ENCODE data around the gene GPR162. TPM values are rescaled to one million over a fixed set of nuclear protein-coding genes. Genes with fewer than 3 reads are reported as not detected.
A peak's percentile ranks its signal among the peaks of the same experiment; 100 is the strongest.

The GPR162 gene
- total RNA-seq, 2 experiments from 2014 or later = 0.30 to 0.51 TPM

DNA sequence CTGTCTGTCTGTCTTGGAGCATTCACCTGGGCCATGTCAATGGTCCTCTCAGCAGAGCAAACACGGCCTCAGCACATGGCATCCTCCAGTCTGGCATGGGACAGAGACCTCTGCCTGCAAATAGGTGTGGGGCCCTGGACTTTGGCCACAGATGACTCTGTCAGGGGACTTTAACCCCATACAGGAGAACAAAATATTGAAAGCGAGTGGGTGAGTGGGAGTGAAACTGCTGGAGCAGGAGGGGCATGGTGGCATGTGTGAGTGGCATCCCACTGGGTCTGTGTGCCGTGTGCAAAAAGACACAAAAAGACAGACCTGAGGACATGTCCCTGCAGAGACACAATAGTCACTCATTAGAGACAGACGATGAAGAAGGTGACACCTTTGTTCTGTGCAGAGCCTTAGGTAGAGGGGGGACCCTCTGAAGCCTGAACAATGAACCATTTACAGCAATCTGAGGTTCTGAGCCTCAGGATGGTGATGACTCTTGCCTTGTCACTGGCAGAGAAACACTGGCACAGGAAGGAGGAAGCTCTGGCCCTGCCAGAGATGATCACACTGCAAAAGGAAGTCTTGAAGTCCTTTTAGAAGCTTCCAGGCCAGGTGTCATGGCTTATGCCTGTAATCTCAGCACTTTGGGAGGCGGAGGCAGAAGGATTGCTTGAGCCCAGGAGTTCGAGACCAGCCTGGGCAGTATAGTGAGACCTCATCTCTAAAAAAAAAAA, 41.8 kb upstream of the GPR162 start:
- ATAC-seq (ENCODE audit: low read depth) = no peak

DNA sequence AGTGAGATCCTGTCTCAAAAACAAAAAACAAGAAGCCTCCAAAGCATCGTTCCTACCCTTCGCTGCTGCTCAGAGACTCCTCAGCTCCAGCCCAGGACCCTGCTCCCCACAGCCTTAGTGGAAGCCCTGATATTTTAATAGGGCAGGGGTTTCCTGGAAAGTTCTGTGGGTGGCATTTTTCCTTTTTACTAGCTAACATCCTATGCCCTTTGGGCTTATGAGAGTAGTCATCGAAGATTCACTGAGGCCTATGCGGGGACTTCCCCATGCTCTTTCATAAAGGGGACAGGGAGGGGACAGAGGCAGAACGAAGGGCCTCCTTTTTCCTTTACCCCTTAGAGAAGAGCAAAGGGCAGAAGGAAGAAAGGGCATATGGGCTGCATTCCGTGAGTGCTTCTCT, 41.0 kb upstream of the GPR162 start:
- Mint-ChIP-seq H3K27me3 (no peaks in the 10 kb centered on the region), H3K27ac (peak overlapping the region; percentile 32), H3K4me1 (peaks cover 27% of the 10 kb centered on the region), H3K4me3 (no peak overlapping the region), H3K36me3 (peaks cover 14% of the 10 kb centered on the region), H3K9me3 (no peaks in the 10 kb centered on the region)
- no peak for ATAC-seq (ENCODE audit: low read depth)
- DNase-seq = no peak
- POLR2A ChIA-PET = interaction anchor here (0.6 to 2.7 kb wide), 4 partner anchors 28 to 70 kb away, joined by 3 to 16 read pairs (median 3); partner anchors contain the start of genes CDCA3 and MLF2

More for the DNA sequence above, 41.8 kb upstream of the GPR162 start:
- Mint-ChIP-seq H3K27me3 (no peaks in the 10 kb centered on the region), H3K4me1 (peaks cover 34% of the 10 kb centered on the region), H3K9me3 (no peaks in the 10 kb centered on the region), H3K36me3 (peaks cover 19% of the 10 kb centered on the region), H3K27ac (peak overlapping the region; percentile 72), H3K4me3 (no peak overlapping the region)
- no peak for DNase-seq
- POLR2A ChIA-PET = interaction anchor here (0.6 to 2.7 kb wide), 4 partner anchors 27 to 319 kb away, joined by 3 to 16 read pairs (median 3); partner anchors contain the start of genes CDCA3 and MLF2

DNA sequence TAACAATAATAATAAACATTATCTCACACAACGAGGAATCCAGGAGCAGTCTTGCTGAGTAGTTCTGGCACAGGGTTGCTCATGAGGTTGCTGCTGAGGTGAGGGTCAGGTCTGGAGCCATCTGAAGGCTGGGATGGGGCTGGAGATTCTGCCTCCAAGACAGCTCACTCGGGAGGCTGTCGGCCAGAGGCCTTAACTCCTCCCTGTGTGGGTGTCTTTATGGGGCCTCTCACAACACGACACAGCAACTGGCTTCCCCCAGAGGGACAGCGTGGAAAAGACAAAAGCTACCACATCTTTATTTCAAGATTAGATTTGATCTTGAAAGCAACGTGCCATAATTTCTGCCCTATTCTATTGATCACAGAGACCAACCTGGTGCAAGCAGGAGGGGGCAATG, 39.5 kb upstream of the GPR162 start:
- POLR2A ChIA-PET = interaction anchor here (0.8 to 2.7 kb wide), 2 partner anchors 29 to 93 kb away, joined by 5 to 16 read pairs; partner anchors contain the start of genes MLF2 and ZNF384
- Mint-ChIP-seq H3K4me3 (no peak overlapping the region), H3K4me1 (peaks cover 31% of the 10 kb centered on the region), H3K27ac (no peak overlapping the region), H3K27me3 (no peaks in the 10 kb centered on the region), H3K9me3 (no peaks in the 10 kb centered on the region), H3K36me3 (peaks cover 9% of the 10 kb centered on the region)
- no peak for ATAC-seq (ENCODE audit: low read depth)
- DNase-seq = no peak

DNA sequence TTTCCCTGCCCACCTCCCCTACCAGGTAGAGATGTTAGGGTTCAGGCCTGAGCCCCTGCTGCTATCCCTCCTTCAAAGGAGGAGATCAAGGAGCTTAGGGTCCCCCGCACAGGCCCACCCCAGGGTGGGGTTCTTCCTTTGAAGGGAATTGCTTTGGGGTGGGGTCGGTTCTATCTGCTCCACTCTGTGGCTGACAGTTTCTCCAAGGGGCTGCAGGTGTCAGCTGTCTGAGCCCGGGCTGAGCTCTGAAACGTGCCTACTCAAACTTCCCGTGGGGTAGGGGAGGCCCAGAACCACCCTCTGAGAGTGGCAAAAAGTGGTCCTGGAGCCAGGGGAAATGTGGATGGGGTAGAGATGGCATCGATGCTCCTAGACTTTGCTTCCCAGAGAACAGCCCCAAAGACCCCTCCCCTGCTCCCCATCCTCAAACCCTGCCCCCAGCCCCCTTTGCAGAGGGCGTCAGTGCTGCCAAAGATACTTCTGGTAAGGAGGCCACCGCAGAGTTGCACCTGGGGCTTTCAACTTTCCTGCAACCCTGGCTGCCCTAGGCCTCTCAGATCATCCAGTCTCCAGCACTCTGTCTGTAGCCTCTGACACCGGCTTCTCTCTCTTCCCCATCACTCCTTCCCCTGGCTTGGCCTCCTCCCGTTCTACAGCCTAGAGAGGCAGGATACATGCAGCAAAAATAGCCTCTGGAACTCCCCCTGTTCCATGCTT, 38.6 kb upstream of the GPR162 start:
- Mint-ChIP-seq H3K9me3 (no peaks in the 10 kb centered on the region), H3K27me3 (no peaks in the 10 kb centered on the region), H3K27ac (no peak overlapping the region), H3K36me3 (peaks cover 7% of the 10 kb centered on the region), H3K4me3 (no peak overlapping the region), H3K4me1 (peaks cover 31% of the 10 kb centered on the region)
- POLR2A ChIA-PET = interaction anchor here (1.7 kb wide), 1 partner anchor 30 kb away, joined by 7 read pairs; the partner anchor contains the start of gene MLF2
- ATAC-seq (ENCODE audit: low read depth) (no peak), DNase-seq (no peak)

DNA sequence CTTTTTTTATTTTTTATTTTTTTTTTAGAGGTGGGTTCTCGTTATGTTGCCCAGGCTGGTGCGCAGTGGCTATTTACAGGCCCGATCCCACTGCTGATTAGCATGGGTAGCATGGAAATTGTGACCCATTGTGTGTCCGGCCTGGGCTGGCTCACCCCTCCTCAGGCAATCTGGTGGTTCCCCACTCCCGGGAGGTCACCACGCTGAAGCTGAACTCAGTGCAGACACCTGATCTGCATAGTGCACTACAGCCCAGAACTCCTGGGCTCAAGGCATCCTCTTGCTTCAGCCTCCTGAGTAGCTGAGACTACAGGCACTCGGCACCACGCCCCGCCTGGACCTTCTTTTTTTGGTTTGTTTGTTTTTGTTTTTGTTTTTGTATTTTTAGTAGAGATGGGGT, 37.8 kb upstream of the GPR162 start:
- Mint-ChIP-seq H3K4me1 (peaks cover 27% of the 10 kb centered on the region), H3K4me3 (no peak overlapping the region), H3K9me3 (no peaks in the 10 kb centered on the region), H3K36me3 (peaks cover under 1% of the 10 kb centered on the region), H3K27me3 (no peaks in the 10 kb centered on the region), H3K27ac (no peak overlapping the region)
- ATAC-seq (ENCODE audit: low read depth) = no peak
- DNase-seq = no peak
- POLR2A ChIA-PET = interaction anchor here (1.7 kb wide), 1 partner anchor 31 kb away, joined by 7 read pairs; the partner anchor contains the start of gene MLF2

DNA sequence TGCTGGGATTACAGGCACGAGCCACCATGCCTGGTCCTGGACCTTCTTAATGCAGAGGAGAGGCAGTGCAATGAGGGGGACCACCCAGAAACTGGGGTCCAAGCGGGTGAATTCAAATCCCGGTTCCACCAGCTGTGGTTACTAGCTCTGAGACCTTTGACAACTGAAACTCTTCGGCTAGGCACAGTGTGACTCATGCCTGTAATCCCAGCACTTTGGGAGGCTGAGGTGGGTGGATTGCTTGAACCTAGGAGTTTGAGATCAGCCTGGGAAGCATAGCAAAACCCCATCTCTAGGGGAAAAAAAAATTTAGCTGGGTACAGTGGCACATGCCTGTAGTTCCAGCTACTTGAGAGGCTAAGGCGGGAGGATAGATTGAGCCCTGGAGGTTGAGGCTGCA, 37.3 kb upstream of the GPR162 start:
- Mint-ChIP-seq H3K9me3 (no peaks in the 10 kb centered on the region), H3K27me3 (peaks cover 1% of the 10 kb centered on the region), H3K36me3 (no peaks in the 10 kb centered on the region), H3K4me3 (no peak overlapping the region), H3K4me1 (peaks cover 25% of the 10 kb centered on the region), H3K27ac (no peak overlapping the region)
- no peak for ATAC-seq (ENCODE audit: low read depth)
- DNase-seq = no peak
- POLR2A ChIA-PET = interaction anchor here (1.7 kb wide), 1 partner anchor 31 kb away, joined by 7 read pairs; the partner anchor contains the start of gene MLF2

DNA sequence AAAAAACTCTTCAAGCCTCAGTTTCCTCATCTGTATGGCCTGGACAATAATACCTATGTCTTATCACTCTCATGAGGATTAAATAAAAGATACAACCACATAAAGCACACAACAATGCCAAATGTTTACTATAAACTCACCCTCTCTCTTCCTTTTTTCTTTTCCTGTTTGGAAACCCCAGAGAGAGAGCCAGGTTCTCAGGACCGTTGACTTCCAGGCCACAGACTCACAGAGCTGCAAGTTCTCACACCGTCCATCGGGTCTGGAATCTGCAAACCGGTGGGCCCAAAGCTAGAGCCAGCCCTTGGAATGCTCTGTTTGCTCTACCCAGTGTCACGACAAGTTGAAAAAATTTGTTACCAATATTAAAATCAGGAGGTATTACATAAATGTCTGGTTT, 36.9 kb upstream of the GPR162 start:
- H3K4me3 Mint-ChIP-seq = no peak overlapping the region
- POLR2A ChIA-PET = no interaction called here
- no peak for ATAC-seq (ENCODE audit: low read depth)
- DNase-seq = no peak
- H3K36me3 Mint-ChIP-seq = no peaks in the 10 kb centered on the region
- peaks cover 27% of the 10 kb centered on the region for H3K4me1 Mint-ChIP-seq
- no peaks in the 10 kb centered on the region for H3K9me3 Mint-ChIP-seq
- H3K27ac Mint-ChIP-seq = no peak overlapping the region
- H3K27me3 Mint-ChIP-seq = peaks cover 6% of the 10 kb centered on the region

DNA sequence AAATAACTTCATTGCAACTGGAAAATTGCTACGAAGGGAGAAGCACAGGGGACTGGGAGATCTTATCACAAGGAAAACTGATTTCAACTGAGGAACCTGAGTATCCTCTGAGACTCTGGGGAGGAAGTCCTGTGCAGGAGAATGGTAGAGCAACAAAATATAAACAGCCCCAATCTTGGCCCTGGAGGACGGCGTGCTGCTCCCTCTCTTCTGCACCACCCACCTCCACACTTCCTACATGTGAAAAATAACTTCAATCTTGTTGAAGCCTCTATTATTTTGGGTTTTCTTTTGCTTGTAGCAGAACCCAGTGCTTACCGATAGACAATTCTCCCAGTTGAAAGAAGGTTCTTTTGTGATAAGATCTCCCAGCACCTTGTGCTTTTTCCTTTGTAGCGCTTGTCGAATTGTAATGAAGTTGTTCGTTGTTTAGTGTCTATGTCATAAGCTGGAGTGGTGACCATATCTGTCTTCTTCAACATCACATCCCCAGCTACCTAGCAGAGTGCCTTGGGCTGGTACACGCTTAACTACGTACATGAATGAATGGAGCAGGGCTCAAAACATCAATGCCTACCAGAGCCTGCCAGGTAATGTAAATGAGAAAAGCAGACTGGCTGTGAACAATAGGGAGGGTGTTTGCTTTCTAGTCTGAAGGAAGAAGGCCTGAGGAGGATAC, 35.1 kb upstream of the GPR162 start:
- POLR2A ChIA-PET = interaction anchor here (1.3 to 1.8 kb wide), 2 partner anchors 34 kb away, joined by 4 to 5 read pairs; partner anchors contain the start of gene MLF2
- no peak overlapping the region for H3K27ac Mint-ChIP-seq

DNA sequence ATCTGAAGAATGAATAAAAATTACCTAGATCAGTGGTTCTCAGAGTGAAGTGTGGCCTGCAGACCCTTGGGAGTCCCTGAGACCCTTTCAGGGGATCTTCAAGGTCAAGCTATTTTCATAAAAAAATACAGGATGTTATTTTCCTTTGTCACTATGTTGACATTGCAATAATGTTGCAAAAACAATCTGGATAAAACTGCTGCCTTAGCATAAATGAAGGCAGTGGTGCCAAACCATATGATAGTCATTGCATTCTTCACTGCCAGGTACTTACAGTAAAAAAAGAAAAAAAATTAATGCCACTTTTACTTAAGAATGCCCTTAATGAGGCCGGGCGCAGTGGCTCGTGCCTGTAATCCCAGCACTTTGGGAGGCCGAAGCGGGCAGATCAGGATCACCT, 34.3 kb upstream of the GPR162 start:
- H3K9me3 Mint-ChIP-seq = no peaks in the 10 kb centered on the region
- no peak for ATAC-seq (ENCODE audit: low read depth)
- no peak overlapping the region for H3K27ac Mint-ChIP-seq
- no peaks in the 10 kb centered on the region for H3K36me3 Mint-ChIP-seq
- no peak for DNase-seq
- peaks cover 8% of the 10 kb centered on the region for H3K27me3 Mint-ChIP-seq
- no peak overlapping the region for H3K4me3 Mint-ChIP-seq
- POLR2A ChIA-PET = interaction anchor here (1.8 kb wide), 1 partner anchor 35 kb away, joined by 5 read pairs; the partner anchor contains the start of gene MLF2
- H3K4me1 Mint-ChIP-seq = peaks cover 26% of the 10 kb centered on the region

More for the DNA sequence above, 35.1 kb upstream of the GPR162 start:
- Mint-ChIP-seq H3K27me3 (peaks cover 7% of the 10 kb centered on the region), H3K9me3 (no peaks in the 10 kb centered on the region), H3K4me3 (peak overlapping the region; percentile 2), H3K36me3 (no peaks in the 10 kb centered on the region), H3K4me1 (peaks cover 19% of the 10 kb centered on the region)
- no peak for DNase-seq
- ATAC-seq (ENCODE audit: low read depth) = peak; percentile 12

DNA sequence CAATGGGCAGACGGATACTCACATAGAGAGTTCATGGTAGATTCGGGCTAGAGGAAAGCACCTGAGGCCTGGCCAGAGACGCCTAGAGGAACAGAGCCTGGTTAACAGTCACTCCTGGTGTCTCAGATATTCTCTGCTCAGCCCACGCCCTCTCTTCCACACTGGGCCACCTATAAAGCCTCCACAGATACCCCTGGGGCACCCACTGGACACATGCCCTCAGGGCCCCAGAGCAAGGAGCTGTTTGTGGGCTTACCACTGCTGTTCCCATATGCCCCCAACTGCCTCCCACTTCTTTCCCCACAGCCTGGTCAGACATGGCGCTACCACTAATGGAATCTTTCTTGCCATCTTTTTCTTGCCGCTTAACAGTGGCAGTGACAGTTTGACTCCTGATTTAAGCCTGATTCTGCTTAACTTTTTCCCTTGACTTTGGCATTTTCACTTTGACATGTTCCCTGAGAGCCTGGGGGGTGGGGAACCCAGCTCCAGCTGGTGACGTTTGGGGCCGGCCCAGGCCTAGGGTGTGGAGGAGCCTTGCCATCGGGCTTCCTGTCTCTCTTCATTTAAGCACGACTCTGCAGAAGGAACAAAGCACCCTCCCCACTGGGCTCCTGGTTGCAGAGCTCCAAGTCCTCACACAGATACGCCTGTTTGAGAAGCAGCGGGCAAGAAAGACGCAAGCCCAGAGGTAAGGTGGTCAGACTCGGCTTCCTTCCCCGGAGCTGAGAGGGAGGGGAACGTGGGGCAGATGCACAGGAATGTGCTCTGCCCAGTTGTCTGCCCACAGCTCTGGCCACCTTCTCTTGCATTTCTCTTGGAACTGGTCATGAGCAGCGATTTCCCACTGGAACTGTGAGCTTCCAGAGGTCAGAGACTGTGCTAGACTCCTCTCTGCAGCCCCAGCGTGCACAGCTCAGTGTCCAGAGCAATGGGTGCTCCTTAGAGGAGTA, 32.4 kb upstream of the GPR162 start, which contains the start of gene CD4:
Gene CD4, plus strand, starts transcription at position 557 of the 953 bp plus-strand sequence. CDS start 10,611 bp downstream, outside the sequence.
- Mint-ChIP-seq H3K36me3 (no peaks in the 10 kb centered on the region), H3K27ac (peak within 1 kb of the TSS; percentile 63), H3K4me3 (no peak within 1 kb of the TSS), H3K27me3 (peaks cover 11% of the 10 kb centered on the region), H3K4me1 (peaks cover 39% of the 10 kb centered on the region), H3K9me3 (no peaks in the 10 kb centered on the region)
- POLR2A ChIA-PET = interaction anchor here (0.7 to 1.3 kb wide), 3 partner anchors 16 to 65 kb away, joined by 3 to 6 read pairs (median 4); partner anchors contain the start of gene COPS7A
- no peak for ATAC-seq (ENCODE audit: low read depth)
- DNase-seq = no peak

DNA sequence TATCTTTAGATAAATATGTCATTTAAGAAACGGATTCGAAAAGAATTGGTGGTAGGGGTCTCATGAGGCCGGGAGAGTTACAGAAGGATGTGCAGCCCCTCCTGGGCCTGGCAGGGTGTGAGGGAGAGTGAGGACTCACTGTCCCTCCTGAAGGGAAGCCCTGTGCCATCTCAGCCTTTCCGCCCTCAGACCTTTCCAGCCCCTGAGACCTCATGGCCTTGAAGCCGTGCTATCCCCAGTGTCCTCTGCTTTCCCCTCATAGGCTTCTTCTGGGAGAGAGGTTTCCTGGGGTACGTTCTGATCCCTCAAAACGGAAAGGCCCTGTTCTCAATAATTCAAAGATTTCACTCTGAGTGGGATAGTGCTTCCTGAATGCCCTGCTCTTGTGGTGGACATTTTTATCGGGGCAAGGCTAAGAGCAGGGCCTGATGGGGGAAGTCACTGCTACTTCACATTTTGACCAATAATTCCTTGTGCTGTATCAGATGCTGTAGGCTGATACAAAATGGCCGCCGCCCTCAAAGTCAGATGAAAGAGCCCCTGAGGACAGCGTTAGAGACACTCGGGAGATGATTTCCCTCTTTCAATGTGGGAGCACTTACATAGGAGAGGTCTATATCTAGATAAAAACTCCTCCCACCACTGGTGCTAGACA, 31.0 kb upstream of the GPR162 start:
- H3K27me3 Mint-ChIP-seq = peaks cover 24% of the 10 kb centered on the region
- no peak overlapping the region for H3K4me3 Mint-ChIP-seq
- no peak for ATAC-seq (ENCODE audit: low read depth)
- no peak for DNase-seq
- H3K4me1 Mint-ChIP-seq = peaks cover 39% of the 10 kb centered on the region
- no peaks in the 10 kb centered on the region for H3K9me3 Mint-ChIP-seq
- no peak overlapping the region for H3K27ac Mint-ChIP-seq
- POLR2A ChIA-PET = interaction anchor here (2.3 kb wide), 1 partner anchor 37 kb away, joined by 11 read pairs; the partner anchor contains the start of gene MLF2
- H3K36me3 Mint-ChIP-seq = no peaks in the 10 kb centered on the region
